Esophagus squamous epithelium (tissue), 5 donors: Measurements from ENCODE around the gene CLTC. TPM values are rescaled to one million over a fixed set of nuclear protein-coding genes. Genes with fewer than 3 reads are reported as not detected.

ENCODE experiments used
- DNase-seq: peaks from one replicate; lab custom pipeline; 2025; lab: John Stamatoyannopoulos, UW
- H3K27ac ChIP-seq, 4 donors: fragments of 200-600 bp; sonication (generic); one replicate each; pipeline ENCODE4 v1.5.1; 2016 to 2019; ENCODE audit warnings: mild to moderate bottlenecking in 1 of 4
- H3K27me3 ChIP-seq, 4 donors: fragments of 200-600 bp; sonication (generic); 1 replicate in 3 of 4; 2 replicates in 1 of 4; pipeline versions ENCODE4 v1.5.1 to v1.6.0; 2017 to 2021; ENCODE audit warnings: antibody characterized with exemption in 1 of 4
- H3K36me3 ChIP-seq, 3 donors: fragments of 200-600 bp; sonication (generic); one replicate each; pipeline ENCODE4 v1.5.1; 2016 to 2019
- H3K4me1 ChIP-seq, 3 donors: fragments of 200-600 bp; sonication (generic); one replicate each; pipeline ENCODE4 v1.5.1; 2017 to 2019
- H3K4me3 ChIP-seq, 4 donors: fragments of 200-600 bp; sonication (generic); 1 replicate in 3 of 4; 2 replicates in 1 of 4; pipeline ENCODE4 v1.5.1; 2016 to 2019; ENCODE audit warnings: mild to moderate bottlenecking in 2 of 4, moderate library complexity in 1 of 4
- H3K9me3 ChIP-seq, 3 donors: fragments of 200-600 bp; sonication (generic); one replicate each; pipeline ENCODE4 v1.5.1; 2016 to 2019
- CTCF ChIP-seq, 6 experiments: fragments of 450-650 bp in 4 of 6; fragments of 200-600 bp in 2 of 6; sonication (generic) in 2 of 6; IDR thresholded peaks; one replicate each; pipeline ENCODE4 v1.5.1; 2016 to 2019; ENCODE audit warnings: antibody characterized with exemption in 6 of 6, mild to moderate bottlenecking in 4 of 6, moderate library complexity in 4 of 6
- POLR2A ChIP-seq, 4 donors: fragments of 450-650 bp; IDR thresholded peaks; one replicate each; pipeline ENCODE4 v1.6.1; 2017; ENCODE audit warnings: antibody characterized with exemption in 4 of 4, mild to moderate bottlenecking in 4 of 4, moderate library complexity in 3 of 4
- WGBS, 2 donors: methylation state at CpG; one replicate each; pipeline ENCODE4 v1.1.5; 2018; 5-methylcytosine and 5-hydroxymethylcytosine counted together
- intact Hi-C: fragments of 100-400 bp; cut with DNase I; formaldehyde crosslinking; loops from one replicate; pipeline ENCODE4 v1.15.0; 2022
- total RNA-seq, 4 donors: library from RNA; depleted of rRNA; stranded (reverse); fragments of >200 nt; gene quantifications; one replicate each; pipeline ENCODE4 v1.1.0, GENCODE V29; 2016
- donor health status: DM: yes; HTN: yes; CAD: no.

CLTC gene
- total RNA-seq, 4 donors from 2014 or later, result 135 to 236 (median 201) TPM

GRCh38 chr17:59699786-59700185 is 80.1 kb downstream of the CLTC start:
- Histone ChIP-seq H3K36me3 (peaks cover 0 to 80% (median 7%) of the 10 kb centered on the region in 3 donors), H3K9me3 (no peaks in the 10 kb centered on the region), H3K27ac (no peak overlapping the region), H3K27me3 (no peaks in the 10 kb centered on the region), H3K4me1 (peaks cover 0 to 17% (median 0%) of the 10 kb centered on the region in 3 donors), H3K4me3 (no peak overlapping the region)
- WGBS, 2 donors, result 90 to 96% methylated on average over 6 of the region's 6 CpGs
- intact Hi-C loops, result no loop called here
- DNase-seq, result no peak
- TF ChIP-seq POLR2A (IDR thresholded peaks at IDR 0.05) (no peak), CTCF (IDR thresholded peaks at IDR 0.05) (no peak)

GRCh38 chr17:59702304-59702703 is 82.6 kb downstream of the CLTC start:
- H3K4me1 ChIP-seq, result peaks cover 15 to 40% (median 16%) of the 10 kb centered on the region in 3 donors
- peaks cover 0 to 55% (median 4%) of the 10 kb centered on the region in 3 donors for H3K36me3 ChIP-seq
- TF ChIP-seq POLR2A (IDR thresholded peaks at IDR 0.05), result no peak
- TF ChIP-seq CTCF (IDR thresholded peaks at IDR 0.05), result no peak
- H3K27me3 ChIP-seq, result no peaks in the 10 kb centered on the region
- intact Hi-C loops, result no loop called here
- no peak overlapping the region for H3K4me3 ChIP-seq
- no peaks in the 10 kb centered on the region for H3K9me3 ChIP-seq
- DNase-seq, result no peak
- H3K27ac ChIP-seq, result no peak overlapping the region
- 92% methylated on average over 7 of the region's 7 CpGs for WGBS, 2 donors

- peak; percentile 74 for DNase-seq
- Histone ChIP-seq H3K27ac (peak within 1 kb of the TSS; percentile 88 to 98 (median 93)), H3K9me3 (no peaks in the 10 kb centered on the region), H3K27me3 (no peaks in the 10 kb centered on the region), H3K4me1 (peaks cover 20 to 67% (median 40%) of the 10 kb centered on the region in 3 donors), H3K36me3 (peaks cover 0 to 13% (median 0%) of the 10 kb centered on the region in 3 donors), H3K4me3 (peak within 1 kb of the TSS; percentile 52 to 98 (median 79))
- TF ChIP-seq CTCF (IDR thresholded peaks at IDR 0.05), result peak in 1 of 6 experiments; percentile 36
- peak in 3 of 4 donors; percentile 64 to 92 (median 77) for TF ChIP-seq POLR2A (IDR thresholded peaks at IDR 0.05)
- WGBS, 2 donors, result 0 to 1% methylated on average over 18 to 36 of the region's 45 CpGs
- intact Hi-C loops, result no loop called here
Measured at GRCh38 chr17:59707149-59707970, 87.7 kb downstream of the CLTC start, which contains the start of the genes PTRH2 and VMP1. Gene PTRH2, minus strand, starts transcription at chr17:59707430. Its CDS starts 9,452 bp downstream, at chr17:59697978. Gene VMP1, plus strand, starts transcription at chr17:59707654. Its CDS starts 23,793 bp downstream, at chr17:59731447.

- intact Hi-C loops, result no loop called here
- no peak for DNase-seq
Measured at GRCh38 chr17:59707971-59708430, 88.3 kb downstream of the CLTC start.

More at GRCh38 chr17:59707971-59708430, 88.3 kb downstream of the CLTC start:
- Histone ChIP-seq H3K9me3 (no peaks in the 10 kb centered on the region), H3K4me1 (peaks cover 20 to 64% (median 40%) of the 10 kb centered on the region in 3 donors), H3K36me3 (peaks cover 0 to 13% (median 0%) of the 10 kb centered on the region in 3 donors), H3K4me3 (peak overlapping the region; percentile 52 to 98 (median 79)), H3K27me3 (no peaks in the 10 kb centered on the region), H3K27ac (peak overlapping the region; percentile 88 to 98 (median 93))
- TF ChIP-seq POLR2A (IDR thresholded peaks at IDR 0.05) (no peak), CTCF (IDR thresholded peaks at IDR 0.05) (no peak)
- WGBS, 2 donors, result 0 to 4% methylated on average over 5 to 14 of the region's 15 CpGs
